GM21528 (cell line): ENCODE measurements around the gene LCA5.
"Not testable (repeated sequence)": the region's sequence is repeated elsewhere in the genome, so short reads cannot be mapped to it uniquely, and the experiment has no call there.

Source experiments
- ATAC-seq: cut with Tn5 transposase; IDR thresholded peaks from one replicate; pipeline ENCODE4 v1.9.1; 2021; ENCODE audit warnings: mild to moderate bottlenecking, moderate library complexity; ENCODE audit not compliant: unreplicated experiment, low FRiP score

Gene LCA5

GRCh38 chr6:79468116-79468515 is 69.1 kb downstream of the LCA5 start:
- no peak for ATAC-seq

- no peak for ATAC-seq
These were observed 69.5 kb downstream of the LCA5 start for GRCh38 chr6:79467716-79468115.

GRCh38 chr6:79466207-79466834 is 70.9 kb downstream of the LCA5 start:
- ATAC-seq = no peak

GRCh38 chr6:79465381-79465780 is 71.8 kb downstream of the LCA5 start:
- no peak for ATAC-seq

- ATAC-seq = no peak
These were observed 73.6 kb downstream of the LCA5 start for GRCh38 chr6:79463621-79464050.

- no peak for ATAC-seq
These were observed 76.0 kb downstream of the LCA5 start for GRCh38 chr6:79461205-79461604.

GRCh38 chr6:79455446-79455845 is 81.8 kb downstream of the LCA5 start:
- ATAC-seq = no peak

- ATAC-seq = no peak
These were observed 83.6 kb downstream of the LCA5 start for GRCh38 chr6:79453558-79454042.

- no peak for ATAC-seq
These were observed 86.2 kb downstream of the LCA5 start for GRCh38 chr6:79450984-79451383.

- ATAC-seq = no peak
These were observed 91.2 kb downstream of the LCA5 start for GRCh38 chr6:79446006-79446405.

- ATAC-seq = not testable (repeated sequence)
These were observed 93.4 kb downstream of the LCA5 start for GRCh38 chr6:79443876-79444275.

GRCh38 chr6:79441192-79441591 is 96.0 kb downstream of the LCA5 start:
- no peak for ATAC-seq

GRCh38 chr6:79440598-79440997 is 96.6 kb downstream of the LCA5 start:
- no peak for ATAC-seq

- no peak for ATAC-seq
These were observed 99.2 kb downstream of the LCA5 start for GRCh38 chr6:79438030-79438429.

GRCh38 chr6:79436241-79436640 is 101.0 kb downstream of the LCA5 start:
- no peak for ATAC-seq

GRCh38 chr6:79435746-79436145 is 101.5 kb downstream of the LCA5 start:
- ATAC-seq = no peak
